HG02763 (cell line): Measurements from ENCODE around the gene TBC1D2B.

ENCODE experiments used
- ATAC-seq: cut with Tn5 transposase; IDR thresholded peaks from one replicate; pipeline ENCODE4 v1.9.1; 2021; ENCODE audit warnings: mild to moderate bottlenecking, moderate library complexity; ENCODE audit not compliant: unreplicated experiment

TBC1D2B gene

GRCh38 chr15:78075490-78076230 lies 1.9 kb downstream of the TBC1D2B start:
- ATAC-seq = no peak

DNA sequence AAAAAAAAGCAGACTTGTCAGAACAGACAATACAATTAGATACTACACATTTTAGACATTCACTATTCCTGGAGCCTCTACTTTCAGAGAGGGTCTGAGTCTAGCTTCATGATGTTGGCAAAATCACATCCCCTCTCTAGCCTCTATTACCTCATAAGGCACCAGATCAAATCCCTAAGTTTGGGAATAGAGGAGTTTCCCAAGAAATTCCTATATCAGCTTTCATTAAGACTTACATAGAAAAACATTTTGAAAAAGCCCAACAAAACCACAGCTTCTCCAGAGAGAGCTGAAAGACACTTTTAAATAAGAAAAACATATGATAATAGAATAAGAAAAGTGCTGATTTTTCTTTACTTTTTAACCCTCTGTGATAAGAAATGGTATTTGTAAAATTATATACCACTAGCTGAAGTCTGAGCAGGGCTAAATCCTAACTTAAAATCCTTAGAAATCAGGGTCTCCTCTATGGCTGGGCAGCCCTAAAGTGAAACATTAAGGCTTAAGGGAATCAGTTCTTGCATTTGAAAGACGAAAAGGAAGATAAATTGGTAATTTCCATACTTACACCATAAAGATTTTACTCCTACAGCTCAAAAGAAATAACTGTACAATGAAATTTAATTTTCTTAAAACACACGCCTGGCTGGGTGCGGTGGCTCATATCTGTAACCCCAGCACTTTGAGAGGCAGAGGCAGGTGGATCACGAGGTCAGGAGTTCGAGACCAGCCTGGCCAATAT lies 4.3 kb downstream of the TBC1D2B start:
- ATAC-seq = no peak

DNA sequence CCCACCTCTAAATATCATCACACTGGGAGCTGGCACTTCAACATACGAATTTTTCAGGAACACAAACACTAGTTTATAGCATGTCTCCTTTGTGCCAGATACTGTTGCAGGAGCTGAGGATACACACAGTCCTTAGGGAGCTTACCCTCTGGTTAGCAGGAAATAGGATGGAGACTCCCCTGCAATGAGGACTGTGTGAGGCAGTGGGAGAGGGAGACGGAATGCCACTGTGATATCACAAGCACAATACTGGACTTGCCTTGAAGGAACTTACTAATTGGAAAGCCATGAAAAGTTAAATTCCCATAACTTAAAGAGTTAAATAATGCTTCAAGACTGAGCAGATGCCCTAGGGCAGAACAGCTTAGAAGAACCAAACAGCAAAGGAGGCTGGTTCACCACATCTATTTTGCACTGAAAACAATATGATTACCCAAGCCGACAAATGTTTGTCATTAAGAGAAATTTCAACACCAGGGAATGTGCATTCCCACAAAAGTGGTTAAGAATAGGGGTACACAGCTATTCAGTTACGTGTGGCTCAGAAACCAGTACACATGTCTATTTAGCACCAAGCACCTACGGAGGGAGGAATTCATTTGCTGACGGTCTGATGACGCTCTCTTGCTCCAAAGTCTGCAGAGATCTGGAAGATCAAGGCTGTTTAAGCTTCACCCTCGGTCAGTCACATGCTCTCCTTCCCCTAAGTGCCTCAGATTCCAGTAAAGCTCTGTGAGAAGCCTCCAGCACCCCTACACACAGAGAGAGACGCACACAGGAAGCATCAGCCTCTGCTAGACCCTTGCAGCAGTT lies 5.2 kb downstream of the TBC1D2B start:
- ATAC-seq = no peak

DNA sequence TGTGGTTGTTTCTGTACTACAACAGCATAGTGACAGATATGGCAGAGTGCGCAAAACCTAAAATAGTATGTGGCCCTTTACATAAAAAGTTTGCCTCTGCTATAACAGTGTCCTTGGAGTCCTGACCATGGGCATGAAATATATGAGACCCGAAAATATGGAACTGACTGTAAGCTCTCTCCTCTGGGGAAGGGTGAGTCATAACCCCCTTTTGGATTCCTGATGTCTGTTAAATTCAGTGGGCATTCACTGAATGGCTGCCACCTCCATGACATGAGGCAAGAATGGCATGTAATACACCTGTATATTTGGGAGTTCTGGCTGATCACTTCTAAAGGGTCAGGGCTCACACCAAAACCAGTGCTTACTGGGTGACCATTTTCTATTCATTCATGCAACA lies 6.1 kb downstream of the TBC1D2B start:
- ATAC-seq = no peak

DNA sequence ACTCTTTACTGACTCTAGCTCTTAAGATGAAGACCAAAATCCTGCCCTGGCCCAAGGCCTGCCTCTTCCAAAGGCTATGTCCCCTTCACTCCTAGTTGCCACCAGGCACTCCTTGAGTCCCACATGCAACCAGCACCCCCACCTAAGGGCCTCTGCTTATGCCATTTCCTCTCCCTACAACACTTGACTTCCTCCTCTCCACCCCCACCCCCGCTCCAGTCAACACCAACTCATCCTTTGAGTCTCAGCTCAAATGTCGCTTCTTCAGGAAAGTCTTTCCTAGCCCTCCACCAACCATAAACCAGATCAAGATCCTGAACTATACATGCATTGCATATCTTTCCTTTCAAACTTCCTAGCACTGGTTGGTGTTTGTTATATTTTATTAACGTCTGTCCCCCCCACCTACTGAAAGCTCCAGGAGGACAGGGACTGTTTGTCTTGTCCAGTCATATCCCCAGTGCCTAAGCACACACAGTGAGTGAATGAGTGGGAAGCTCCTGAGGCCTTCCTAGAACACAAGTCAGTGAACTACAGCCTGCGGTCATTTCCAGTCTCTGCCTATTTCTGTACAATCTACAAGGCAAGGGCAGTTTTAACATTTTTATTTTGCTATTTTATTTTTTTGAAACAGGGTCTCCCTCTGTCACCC lies 7.3 kb downstream of the TBC1D2B start:
- ATAC-seq = no peak

- no peak for ATAC-seq
Measured at GRCh38 chr15:78069462-78070029, 8.0 kb downstream of the TBC1D2B start.

GRCh38 chr15:78069052-78069414 lies 8.5 kb downstream of the TBC1D2B start:
- no peak for ATAC-seq

- no peak for ATAC-seq
Measured at GRCh38 chr15:78067328-78068228, 9.9 kb downstream of the TBC1D2B start.

GRCh38 chr15:78065973-78066946 lies 11.3 kb downstream of the TBC1D2B start:
- ATAC-seq = peak; percentile 48

DNA sequence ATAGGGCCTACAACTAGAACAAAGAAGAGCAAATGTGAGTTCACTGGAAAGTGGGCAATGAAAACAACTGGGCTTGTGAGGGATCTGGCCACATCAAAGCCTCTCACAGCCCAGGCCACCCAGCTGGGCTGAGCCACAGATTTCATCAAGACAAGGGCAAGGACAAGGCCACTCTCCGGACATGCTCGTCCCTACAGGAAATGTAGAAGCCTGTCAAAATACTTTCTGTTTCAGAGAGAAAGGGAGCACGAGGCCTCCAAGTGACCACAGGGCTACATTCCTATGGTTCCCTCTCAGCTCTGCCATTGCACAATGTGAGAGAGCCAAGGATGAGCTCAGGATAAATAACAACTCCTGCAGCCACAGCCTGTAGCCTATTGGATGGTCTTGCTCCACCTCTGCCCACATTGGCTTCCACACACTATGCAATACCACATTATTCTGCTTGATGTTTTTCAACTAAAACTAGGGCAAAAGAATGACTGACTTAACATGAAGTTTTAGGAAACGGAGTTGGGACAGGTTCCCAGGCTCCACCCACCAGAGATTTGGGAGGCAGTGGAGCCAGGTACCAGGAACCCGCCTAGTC lies 12.1 kb downstream of the TBC1D2B start:
- ATAC-seq = no peak

DNA sequence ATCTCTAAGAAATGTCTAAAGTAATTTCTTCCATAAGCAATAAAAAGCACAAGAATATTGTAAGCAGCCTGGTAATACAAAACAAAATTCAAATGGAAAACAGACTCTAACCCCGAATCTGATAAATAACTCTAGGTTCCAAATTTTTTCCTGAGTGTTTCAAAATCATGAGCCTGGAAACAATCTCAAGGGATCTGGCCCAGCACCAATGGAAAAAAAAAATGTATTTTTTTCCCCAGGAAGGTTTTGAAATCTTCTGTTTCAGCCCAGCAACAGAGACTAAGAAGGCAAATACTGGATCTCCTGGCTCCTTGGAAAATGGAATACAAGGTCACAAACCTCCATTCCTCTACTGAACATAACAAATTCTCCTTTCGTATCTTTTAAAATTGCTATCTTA lies 13.0 kb downstream of the TBC1D2B start:
- no peak for ATAC-seq

GRCh38 chr15:78063970-78064385 lies 13.5 kb downstream of the TBC1D2B start:
- ATAC-seq = no peak

DNA sequence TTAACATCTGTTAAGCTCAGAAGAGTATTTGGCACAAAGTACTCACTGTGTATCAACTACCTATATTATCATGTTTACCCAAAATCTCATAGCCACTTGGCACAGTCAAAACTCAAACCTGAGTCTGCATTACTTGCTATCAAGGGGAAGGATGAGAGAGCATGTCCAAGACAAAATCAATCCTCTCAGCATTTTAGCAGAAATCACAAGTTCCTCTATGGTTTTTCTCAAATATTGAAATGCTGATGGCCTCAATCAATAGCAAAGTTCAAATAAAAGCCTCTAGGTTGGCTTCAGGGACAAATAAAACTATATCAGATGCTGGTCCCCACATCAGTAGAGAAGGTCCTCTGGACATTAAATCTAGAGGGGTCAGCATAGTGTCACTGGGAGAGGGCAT lies 14.3 kb downstream of the TBC1D2B start:
- ATAC-seq = no peak

GRCh38 chr15:78061963-78062427 lies 15.5 kb downstream of the TBC1D2B start:
- ATAC-seq = no peak

GRCh38 chr15:78060232-78060631 lies 17.3 kb downstream of the TBC1D2B start:
- no peak for ATAC-seq

GRCh38 chr15:78059110-78059839 lies 18.2 kb downstream of the TBC1D2B start:
- ATAC-seq = no peak

- ATAC-seq = no peak
Measured at GRCh38 chr15:78058401-78058935, 19.0 kb downstream of the TBC1D2B start.
